PC-3 (cell line): Measurements from ENCODE around the gene ATP5PF. TPM values are rescaled to one million over a fixed set of nuclear protein-coding genes. Genes with fewer than 3 reads are reported as not detected.

Source experiments
- ATAC-seq: fragments of 200-7000 bp; cut with Tn5 transposase; 2 replicates; pipeline ENCODE4 v1.9.1; 2020; ENCODE audit warnings: mild to moderate bottlenecking, moderate library complexity
- BruUV-seq: library from RNA; stranded (reverse); fragments of 400-500 nt; replicated peaks from 2 replicates; lab custom pipeline; 2021; lab: Mats Ljungman, UMichigan
- CTCF ChIA-PET: fragments of 300-600 bp; sonication (Branson Sonifier 250); formaldehyde crosslinking; loops from one replicate; lab custom pipeline; 2022; ENCODE audit warnings: antibody characterized with exemption; lab: Charles Lee
- POLR2A ChIA-PET: fragments of 300-600 bp; sonication (Branson Sonifier 250); formaldehyde crosslinking; loops from one replicate; lab custom pipeline; 2022; ENCODE audit warnings: antibody characterized with exemption; ENCODE audit not compliant: unreplicated experiment; lab: Charles Lee
- DNase-seq: peaks from one replicate; pipeline ENCODE4 v3.0.0-alpha.2; 2015
- H2AFZ ChIP-seq: fragments of 300-600 bp; sonication (generic); 2 replicates; pipeline ENCODE4 v1.6.0; 2016; ENCODE audit warnings: antibody characterized with exemption, low read length
- H3F3A ChIP-seq: fragments of 300-600 bp; sonication (generic); one replicate; pipeline ENCODE4 v1.6.0; 2017; ENCODE audit warnings: antibody characterized with exemption, low read length, control low read depth, mild to moderate bottlenecking; ENCODE audit not compliant: unreplicated experiment
- H3K27ac ChIP-seq: fragments of 300-600 bp; sonication (generic); 2 replicates; pipeline ENCODE4 v1.5.1; 2016; ENCODE audit warnings: mild to moderate bottlenecking, low read length
- H3K27me3 ChIP-seq: fragments of 300-600 bp; sonication (generic); 2 replicates; pipeline ENCODE4 v1.6.1; 2016; ENCODE audit warnings: low read length, mixed read lengths
- H3K36me3 ChIP-seq: fragments of 300-600 bp; sonication (generic); 2 replicates; pipeline ENCODE4 v1.6.1; 2016; ENCODE audit warnings: low read depth, mixed run types, low read length, mixed read lengths
- H3K4me1 ChIP-seq: fragments of 300-600 bp; sonication (generic); 2 replicates; pipeline ENCODE4 v1.5.1; 2016; ENCODE audit warnings: low read length; ENCODE audit not compliant: insufficient read depth
- H3K4me2 ChIP-seq: fragments of 300-600 bp; sonication (generic); 2 replicates; pipeline ENCODE4 v1.6.0; 2016; ENCODE audit warnings: low read length
- H3K4me3 ChIP-seq: fragments of 300-600 bp; sonication (generic); 2 replicates; pipeline ENCODE4 v1.5.1; 2016; ENCODE audit warnings: mild to moderate bottlenecking, low read length, mixed read lengths
- H3K79me2 ChIP-seq: fragments of 300-600 bp; sonication (generic); 2 replicates; pipeline ENCODE4 v1.6.1; 2017; ENCODE audit warnings: low read length, mixed read lengths
- H3K9ac ChIP-seq: fragments of 300-600 bp; sonication (generic); 2 replicates; pipeline ENCODE4 v1.6.0; 2016; ENCODE audit warnings: mild to moderate bottlenecking, low read length
- H3K9me2 ChIP-seq: fragments of 300-600 bp; sonication (generic); replicated peaks from 2 replicates; pipeline ENCODE4 v1.6.1; 2016; ENCODE audit warnings: mixed run types, low read length, mixed read lengths
- H3K9me3 ChIP-seq: fragments of 300-600 bp; sonication (generic); 2 replicates; pipeline ENCODE4 v1.6.1; 2016; ENCODE audit warnings: low read length, mixed read lengths
- H4K20me1 ChIP-seq: fragments of 300-600 bp; sonication (generic); 2 replicates; pipeline ENCODE4 v1.6.1; 2016; ENCODE audit warnings: low read length, mixed read lengths
- CTCF ChIP-seq: fragments of 300-600 bp; sonication (generic); conservative IDR thresholded peaks from 2 replicates; pipeline ENCODE4 v1.5.1; 2017; ENCODE audit warnings: antibody characterized with exemption, low read depth, mild to moderate bottlenecking, low read length
- EZH2 ChIP-seq: fragments of 300-600 bp; sonication (generic); IDR thresholded peaks from one replicate; pipeline ENCODE4 v1.6.1; 2017; ENCODE audit warnings: antibody characterized with exemption, mild to moderate bottlenecking, low read length; ENCODE audit not compliant: unreplicated experiment
- EZH2phosphoT487 ChIP-seq: fragments of 300-600 bp; sonication (generic); IDR thresholded peaks from 2 replicates; pipeline ENCODE4 v1.6.1; 2018; ENCODE audit warnings: mild to moderate bottlenecking, antibody characterized with exemption, low read length, borderline replicate concordance
- intact Hi-C: fragments of 100-400 bp; cut with micrococcal nuclease; formaldehyde crosslinking; loops from 2 replicates; pipeline ENCODE4 v1.9.0; 2023
- total RNA-seq: library from RNA; depleted of rRNA; stranded (reverse); fragments of >200 nt; gene quantifications from 2 replicates; pipeline ENCODE4 v1.2.3, GENCODE V29; 2014; rRNA removed

The ATP5PF gene
- total RNA-seq, 1 experiment from 2014 or later, result 170 TPM

GRCh38 chr21:25687787-25688186 lies 46.9 kb downstream of the ATP5PF start:
- Histone ChIP-seq H3K9ac (no peak overlapping the region), H3K9me2 (no peaks in the 10 kb centered on the region), H3K4me2 (no peak overlapping the region), H4K20me1 (no peaks in the 10 kb centered on the region), H3K4me3 (no peak overlapping the region), H3K9me3 (no peaks in the 10 kb centered on the region), H3K4me1 (no peaks in the 10 kb centered on the region), H3F3A (no peaks in the 10 kb centered on the region), H3K27ac (no peak overlapping the region), H2AFZ (no peak overlapping the region), H3K27me3 (no peaks in the 10 kb centered on the region), H3K36me3 (no peaks in the 10 kb centered on the region), H3K79me2 (no peaks in the 10 kb centered on the region)
- ATAC-seq (no peak), DNase-seq (no peak)
- intact Hi-C loops, result no loop called here
- TF ChIP-seq EZH2, result no peak
- no peak for TF ChIP-seq EZH2phosphoT487
- no peak for TF ChIP-seq CTCF
- ChIA-PET CTCF (no interaction called here), POLR2A (no interaction called here)
- no TSS peak for BruUV-seq

DNA sequence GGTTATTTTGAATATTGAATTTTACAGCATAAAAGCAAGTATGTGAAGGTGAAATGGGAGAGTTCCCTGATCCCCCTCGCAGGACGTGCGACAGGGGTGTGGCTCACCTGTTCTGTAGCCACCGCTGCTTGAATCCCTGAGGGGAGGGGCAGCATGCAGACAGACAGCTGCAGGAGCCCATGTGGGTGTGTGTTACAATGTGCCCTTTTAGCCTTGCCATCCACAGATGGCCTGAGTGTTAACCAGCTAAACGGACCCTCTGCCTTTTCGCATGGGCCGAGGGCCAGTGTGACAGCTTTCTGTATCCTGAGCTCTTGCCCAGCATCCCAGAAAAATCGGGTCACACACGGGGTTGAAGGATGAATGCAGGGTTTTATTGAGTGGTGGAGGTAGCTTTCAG lies 52.3 kb downstream of the ATP5PF start:
- Histone ChIP-seq H3K4me1 (no peaks in the 10 kb centered on the region), H3K36me3 (no peaks in the 10 kb centered on the region), H3F3A (no peaks in the 10 kb centered on the region), H4K20me1 (no peaks in the 10 kb centered on the region), H3K4me3 (no peak overlapping the region), H3K79me2 (no peaks in the 10 kb centered on the region), H2AFZ (no peak overlapping the region), H3K9ac (no peak overlapping the region), H3K9me3 (no peaks in the 10 kb centered on the region), H3K4me2 (no peak overlapping the region), H3K27ac (no peak overlapping the region), H3K27me3 (no peaks in the 10 kb centered on the region), H3K9me2 (no peaks in the 10 kb centered on the region)
- ChIA-PET POLR2A (no interaction called here), CTCF (no interaction called here)
- DNase-seq, result no peak
- intact Hi-C loops, result no loop called here
- no peak for ATAC-seq
- BruUV-seq, result no TSS peak
- TF ChIP-seq EZH2phosphoT487 (no peak), EZH2 (no peak), CTCF (no peak)

DNA sequence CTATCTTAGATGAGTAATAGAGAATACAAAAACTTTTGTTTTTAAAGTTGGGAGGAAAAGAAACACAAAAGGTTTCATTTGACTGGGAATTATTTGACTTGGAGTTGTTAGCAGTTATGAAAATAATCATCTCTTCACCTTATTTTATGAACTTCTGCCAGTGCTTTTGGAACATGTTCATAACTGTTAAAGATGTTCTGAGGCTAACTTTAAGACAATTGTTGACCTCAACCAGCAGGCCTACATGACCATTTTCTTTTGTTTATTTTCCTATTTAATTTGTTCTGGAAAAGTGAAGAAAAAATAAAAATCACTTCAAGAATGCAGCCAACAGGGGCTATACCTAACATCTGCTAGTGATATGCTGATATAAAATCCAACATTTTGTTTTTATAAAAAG lies 58.3 kb downstream of the ATP5PF start:
- TF ChIP-seq EZH2phosphoT487 (no peak), EZH2 (no peak), CTCF (no peak)
- Histone ChIP-seq H4K20me1 (no peaks in the 10 kb centered on the region), H3K4me3 (no peak overlapping the region), H2AFZ (no peak overlapping the region), H3K9me2 (no peaks in the 10 kb centered on the region; the same call in 1 of the 2 replicates), H3K27ac (no peak overlapping the region), H3F3A (no peaks in the 10 kb centered on the region), H3K27me3 (no peaks in the 10 kb centered on the region), H3K9me3 (no peaks in the 10 kb centered on the region), H3K4me2 (no peak overlapping the region), H3K79me2 (no peaks in the 10 kb centered on the region), H3K36me3 (no peaks in the 10 kb centered on the region), H3K9ac (no peak overlapping the region), H3K4me1 (no peaks in the 10 kb centered on the region)
- BruUV-seq, result no TSS peak
- no peak for ATAC-seq
- ChIA-PET POLR2A (no interaction called here), CTCF (no interaction called here)
- intact Hi-C loops, result no loop called here
- DNase-seq, result no peak

Other genes with a start within 250 kb of the ATP5PF start
- gene MRPL39, start 127.4 kb downstream of the ATP5PF start, total RNA-seq, result 62.0 and 107 TPM in 2 replicates
- gene JAM2, start 95.6 kb downstream of the ATP5PF start, total RNA-seq, result not detected in 2 replicates
- gene GABPA, start 68 bp upstream of the ATP5PF start, total RNA-seq, result 19.0 and 19.9 TPM in 2 replicates